ENCODE data around the gene TRIM54. TPM values are rescaled to one million over a fixed set of nuclear protein-coding genes. Genes with fewer than 3 reads are reported as not detected.
A peak's percentile ranks its signal among the peaks of the same experiment; 100 is the strongest.

The TRIM54 gene
- total RNA-seq, 1 donor from 2014 or later, result not detected

- H3K4me3 Mint-ChIP-seq (ENCODE audit: unreplicated experiment), result peak overlapping the region; percentile 98
- peaks cover 29% of the 10 kb centered on the region for H3K36me3 Mint-ChIP-seq (ENCODE audit: low read depth, unreplicated experiment)
- DNase-seq (ENCODE audit: low spot score), result no peak
- peaks cover 4% of the 10 kb centered on the region for H3K27me3 Mint-ChIP-seq (ENCODE audit: unreplicated experiment)
- H3K27ac Mint-ChIP-seq (ENCODE audit: unreplicated experiment), result peak overlapping the region; percentile 100
- H3K4me1 Mint-ChIP-seq (ENCODE audit: unreplicated experiment), result peaks cover 17% of the 10 kb centered on the region
- TF ChIP-seq, protein P1, sequence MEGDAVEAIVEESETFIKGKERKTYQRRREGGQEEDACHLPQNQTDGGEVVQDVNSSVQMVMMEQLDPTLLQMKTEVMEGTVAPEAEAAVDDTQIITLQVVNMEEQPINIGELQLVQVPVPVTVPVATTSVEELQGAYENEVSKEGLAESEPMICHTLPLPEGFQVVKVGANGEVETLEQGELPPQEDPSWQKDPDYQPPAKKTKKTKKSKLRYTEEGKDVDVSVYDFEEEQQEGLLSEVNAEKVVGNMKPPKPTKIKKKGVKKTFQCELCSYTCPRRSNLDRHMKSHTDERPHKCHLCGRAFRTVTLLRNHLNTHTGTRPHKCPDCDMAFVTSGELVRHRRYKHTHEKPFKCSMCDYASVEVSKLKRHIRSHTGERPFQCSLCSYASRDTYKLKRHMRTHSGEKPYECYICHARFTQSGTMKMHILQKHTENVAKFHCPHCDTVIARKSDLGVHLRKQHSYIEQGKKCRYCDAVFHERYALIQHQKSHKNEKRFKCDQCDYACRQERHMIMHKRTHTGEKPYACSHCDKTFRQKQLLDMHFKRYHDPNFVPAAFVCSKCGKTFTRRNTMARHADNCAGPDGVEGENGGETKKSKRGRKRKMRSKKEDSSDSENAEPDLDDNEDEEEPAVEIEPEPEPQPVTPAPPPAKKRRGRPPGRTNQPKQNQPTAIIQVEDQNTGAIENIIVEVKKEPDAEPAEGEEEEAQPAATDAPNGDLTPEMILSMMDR (IDR thresholded peaks at IDR 0.05; ENCODE audit: unreplicated experiment), result no peak
- H3K9me3 Mint-ChIP-seq (ENCODE audit: unreplicated experiment), result no peaks in the 10 kb centered on the region
These were observed 41.5 kb downstream of the TRIM54 start for GRCh38 chr2:27323596-27324285.

GRCh38 chr2:27324720-27325119 is 42.5 kb downstream of the TRIM54 start:
- TF ChIP-seq, protein P1 (IDR thresholded peaks at IDR 0.05; ENCODE audit: unreplicated experiment), result no peak
- peak overlapping the region; percentile 34 for H3K27ac Mint-ChIP-seq (ENCODE audit: unreplicated experiment)

DNA sequence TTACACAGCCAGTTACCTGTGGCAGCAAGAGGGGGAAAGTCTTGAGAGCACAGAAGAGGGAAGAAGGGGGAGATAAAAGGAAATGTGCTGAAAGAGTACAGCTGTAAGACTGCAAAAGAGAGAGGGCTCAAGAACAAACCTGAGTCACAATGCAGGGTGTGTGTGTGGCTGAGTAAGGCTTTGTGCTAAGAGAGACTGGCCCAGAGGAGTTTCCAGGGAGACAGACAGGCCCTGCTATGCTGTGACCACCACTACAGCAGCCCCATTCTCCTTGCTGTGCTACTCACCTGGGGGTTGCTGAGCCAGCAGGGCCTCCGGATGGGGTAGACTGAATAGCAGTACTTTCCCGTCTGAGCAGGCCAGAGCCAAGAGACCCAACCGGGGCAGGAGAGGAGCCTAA is 53.1 kb downstream of the TRIM54 start:
- no peak for DNase-seq (ENCODE audit: low spot score)
- no peaks in the 10 kb centered on the region for H3K9me3 Mint-ChIP-seq (ENCODE audit: unreplicated experiment)
- H3K4me3 Mint-ChIP-seq (ENCODE audit: unreplicated experiment), result peak overlapping the region; percentile 9
- TF ChIP-seq, protein P1 (IDR thresholded peaks at IDR 0.05; ENCODE audit: unreplicated experiment), result no peak
- no peak overlapping the region for H3K27ac Mint-ChIP-seq (ENCODE audit: unreplicated experiment)
- H3K27me3 Mint-ChIP-seq (ENCODE audit: unreplicated experiment), result peaks cover 5% of the 10 kb centered on the region
- H3K4me1 Mint-ChIP-seq (ENCODE audit: unreplicated experiment), result no peaks in the 10 kb centered on the region
- peaks cover 33% of the 10 kb centered on the region for H3K36me3 Mint-ChIP-seq (ENCODE audit: low read depth, unreplicated experiment)

More at GRCh38 chr2:27324720-27325119, 42.5 kb downstream of the TRIM54 start:
- Mint-ChIP-seq H3K4me1 (ENCODE audit: unreplicated experiment) (peaks cover 17% of the 10 kb centered on the region), H3K9me3 (ENCODE audit: unreplicated experiment) (no peaks in the 10 kb centered on the region), H3K36me3 (ENCODE audit: low read depth, unreplicated experiment) (peaks cover 33% of the 10 kb centered on the region), H3K4me3 (ENCODE audit: unreplicated experiment) (peak overlapping the region; percentile 14), H3K27me3 (ENCODE audit: unreplicated experiment) (peaks cover 7% of the 10 kb centered on the region)
- no peak for DNase-seq (ENCODE audit: low spot score)

DNA sequence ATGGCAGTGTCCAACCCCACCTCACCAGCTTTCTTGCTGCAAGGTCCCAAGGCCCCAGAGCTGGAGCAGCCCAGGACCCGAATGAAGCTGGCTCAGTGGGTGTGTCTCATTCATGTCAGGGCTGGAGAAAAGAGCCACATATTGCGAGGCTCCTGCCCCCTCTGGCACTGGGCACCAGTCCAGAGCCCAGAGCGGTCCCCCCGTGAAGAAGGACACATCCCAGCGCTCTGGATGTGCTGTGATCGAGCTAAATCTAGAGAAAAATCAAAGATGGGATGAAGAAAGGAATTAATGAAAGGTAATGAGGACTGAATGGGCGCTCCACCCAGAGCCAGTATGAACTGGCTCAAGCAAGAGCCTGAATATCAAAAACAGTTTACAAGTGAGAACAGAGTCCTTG is 53.9 kb downstream of the TRIM54 start:
- Mint-ChIP-seq H3K36me3 (ENCODE audit: low read depth, unreplicated experiment) (peaks cover 32% of the 10 kb centered on the region), H3K4me1 (ENCODE audit: unreplicated experiment) (no peaks in the 10 kb centered on the region), H3K27ac (ENCODE audit: unreplicated experiment) (no peak overlapping the region), H3K4me3 (ENCODE audit: unreplicated experiment) (no peak overlapping the region), H3K9me3 (ENCODE audit: unreplicated experiment) (no peaks in the 10 kb centered on the region), H3K27me3 (ENCODE audit: unreplicated experiment) (peaks cover 5% of the 10 kb centered on the region)
- TF ChIP-seq, protein P1 (IDR thresholded peaks at IDR 0.05; ENCODE audit: unreplicated experiment), result no peak
- DNase-seq (ENCODE audit: low spot score), result no peak

DNA sequence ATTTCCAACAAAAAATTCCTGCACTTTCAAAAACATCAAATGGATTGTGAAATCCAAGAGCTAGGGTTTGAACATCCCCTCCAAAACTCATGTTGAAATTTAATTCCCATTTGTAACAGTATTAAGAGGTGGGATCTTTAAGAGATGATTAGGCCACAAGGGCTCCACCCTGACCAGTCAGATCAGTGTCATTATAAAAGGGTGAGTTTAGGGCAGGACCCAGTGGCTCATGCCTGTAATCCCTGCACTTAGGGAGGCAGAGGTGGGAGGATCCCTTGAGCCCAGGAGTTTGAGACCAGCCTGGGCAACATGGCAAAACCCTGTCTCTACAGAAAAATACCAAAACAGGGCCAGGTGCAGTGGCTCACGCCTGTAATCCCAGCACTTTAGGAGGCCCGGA is 65.4 kb downstream of the TRIM54 start:
- peaks cover 8% of the 10 kb centered on the region for H3K36me3 Mint-ChIP-seq (ENCODE audit: low read depth, unreplicated experiment)
- no peak overlapping the region for H3K27ac Mint-ChIP-seq (ENCODE audit: unreplicated experiment)
- H3K4me3 Mint-ChIP-seq (ENCODE audit: unreplicated experiment), result no peak overlapping the region
- no peaks in the 10 kb centered on the region for H3K4me1 Mint-ChIP-seq (ENCODE audit: unreplicated experiment)
- DNase-seq (ENCODE audit: low spot score), result no peak
- H3K9me3 Mint-ChIP-seq (ENCODE audit: unreplicated experiment), result no peaks in the 10 kb centered on the region
- no peaks in the 10 kb centered on the region for H3K27me3 Mint-ChIP-seq (ENCODE audit: unreplicated experiment)
- TF ChIP-seq, protein P1 (IDR thresholded peaks at IDR 0.05; ENCODE audit: unreplicated experiment), result no peak
